Subcutaneous abdominal adipose tissue (tissue), 5 donors: ENCODE data around the gene PI4KA.
A peak's percentile ranks its signal among the peaks of the same experiment; 100 is the strongest.
"Not testable (repeated sequence)": the region's sequence is repeated elsewhere in the genome, so short reads cannot be mapped to it uniquely, and the experiment has no call there.

Experiments
- H3K27ac ChIP-seq: one replicate; pipeline ENCODE4 v1.7.0; 2013; ENCODE audit warnings: low read depth, mild to moderate bottlenecking, inconsistent platforms, low read length, moderate library complexity
- H3K27me3 ChIP-seq, 5 donors: one replicate each; pipeline ENCODE4 v1.7.0; 2013; ENCODE audit warnings: low read length in 5 of 5, inconsistent platforms in 1 of 5; ENCODE audit not compliant: control insufficient read depth in 5 of 5, insufficient read depth in 4 of 5
- H3K36me3 ChIP-seq, 5 donors: one replicate each; pipeline ENCODE4 v1.7.0; 2013; ENCODE audit warnings: low read length in 5 of 5; ENCODE audit not compliant: control insufficient read depth in 5 of 5, insufficient read depth in 5 of 5
- H3K4me1 ChIP-seq, 5 donors: one replicate each; pipeline ENCODE4 v1.7.0; 2013; ENCODE audit warnings: low read length in 5 of 5, mild to moderate bottlenecking in 3 of 5, moderate library complexity in 1 of 5; ENCODE audit not compliant: control insufficient read depth in 5 of 5, insufficient read depth in 5 of 5
- H3K4me3 ChIP-seq, 5 donors: one replicate each; pipeline ENCODE4 v1.7.0; 2013; ENCODE audit warnings: low read length in 5 of 5, low read depth in 1 of 5
- H3K9ac ChIP-seq, 5 donors: one replicate each; pipeline ENCODE4 v1.7.0; 2013; ENCODE audit warnings: low read length in 5 of 5, mild to moderate bottlenecking in 4 of 5, moderate library complexity in 3 of 5
- H3K9me3 ChIP-seq, 5 donors: one replicate each; pipeline ENCODE4 v1.7.0; 2013; ENCODE audit warnings: low read length in 5 of 5; ENCODE audit not compliant: control insufficient read depth in 5 of 5
- donor health status: healthy.
- donor health status: healthy.
- donor health status: healthy.
- donor health status: healthy.
- donor health status: healthy.

The PI4KA gene

GRCh38 chr22:20852503-20852902 is 6.1 kb downstream of the PI4KA start:
- Histone ChIP-seq H3K9ac (no peak overlapping the region), H3K27me3 (no peaks in the 10 kb centered on the region), H3K36me3 (no peaks in the 10 kb centered on the region), H3K27ac (no peak overlapping the region), H3K4me1 (peaks cover 5 to 18% (median 11%) of the 10 kb centered on the region in 5 donors), H3K9me3 (no peaks in the 10 kb centered on the region), H3K4me3 (no peak overlapping the region)

- H3K9ac ChIP-seq = peak overlapping the region in 1 of 5 donors; percentile 2
- H3K9me3 ChIP-seq = no peaks in the 10 kb centered on the region
- no peak overlapping the region for H3K4me3 ChIP-seq
- no peaks in the 10 kb centered on the region for H3K36me3 ChIP-seq
- H3K27me3 ChIP-seq = no peaks in the 10 kb centered on the region
- H3K4me1 ChIP-seq = peaks cover 2 to 13% (median 7%) of the 10 kb centered on the region in 5 donors
- no peak overlapping the region for H3K27ac ChIP-seq
These were observed 6.5 kb downstream of the PI4KA start for GRCh38 chr22:20852076-20852475.

- H3K4me1 ChIP-seq = peaks cover 0 to 4% (median 0%) of the 10 kb centered on the region in 5 donors
- no peaks in the 10 kb centered on the region for H3K36me3 ChIP-seq
- H3K27me3 ChIP-seq = no peaks in the 10 kb centered on the region
- no peak overlapping the region for H3K27ac ChIP-seq
- H3K9ac ChIP-seq = no peak overlapping the region
- H3K4me3 ChIP-seq = no peak overlapping the region
- no peaks in the 10 kb centered on the region for H3K9me3 ChIP-seq
These were observed 11.2 kb downstream of the PI4KA start for GRCh38 chr22:20847318-20847822.

GRCh38 chr22:20844055-20845037 is 14.3 kb downstream of the PI4KA start:
- Histone ChIP-seq H3K9ac (no peak overlapping the region), H3K4me1 (peaks cover 0 to 7% (median 4%) of the 10 kb centered on the region in 5 donors), H3K27me3 (no peaks in the 10 kb centered on the region), H3K9me3 (no peaks in the 10 kb centered on the region), H3K27ac (no peak overlapping the region), H3K4me3 (no peak overlapping the region), H3K36me3 (no peaks in the 10 kb centered on the region)

- H3K27me3 ChIP-seq = no peaks in the 10 kb centered on the region
- no peak overlapping the region for H3K4me3 ChIP-seq
- H3K9ac ChIP-seq = no peak overlapping the region
- peaks cover 0 to 7% (median 4%) of the 10 kb centered on the region in 5 donors for H3K4me1 ChIP-seq
- no peaks in the 10 kb centered on the region for H3K36me3 ChIP-seq
- no peaks in the 10 kb centered on the region for H3K9me3 ChIP-seq
- H3K27ac ChIP-seq = no peak overlapping the region
These were observed 15.1 kb downstream of the PI4KA start for GRCh38 chr22:20843501-20843900.

- H3K9me3 ChIP-seq = no peaks in the 10 kb centered on the region
- no peaks in the 10 kb centered on the region for H3K27me3 ChIP-seq
- no peak overlapping the region for H3K9ac ChIP-seq
- peaks cover 0 to 13% (median 4%) of the 10 kb centered on the region in 5 donors for H3K4me1 ChIP-seq
- H3K4me3 ChIP-seq = no peak overlapping the region
- no peak overlapping the region for H3K27ac ChIP-seq
- H3K36me3 ChIP-seq = no peaks in the 10 kb centered on the region
These were observed 17.8 kb downstream of the PI4KA start for GRCh38 chr22:20840646-20841371.

GRCh38 chr22:20839837-20840645 is 18.6 kb downstream of the PI4KA start:
- Histone ChIP-seq H3K9ac (peak overlapping the region in 1 of 5 donors; percentile 17), H3K27ac (no peak overlapping the region), H3K4me3 (no peak overlapping the region), H3K27me3 (no peaks in the 10 kb centered on the region), H3K36me3 (no peaks in the 10 kb centered on the region), H3K9me3 (no peaks in the 10 kb centered on the region), H3K4me1 (peaks cover 0 to 13% (median 4%) of the 10 kb centered on the region in 5 donors)

- H3K9ac ChIP-seq, H3K36me3 ChIP-seq, H3K27me3 ChIP-seq, H3K4me3 ChIP-seq, H3K9me3 ChIP-seq, H3K27ac ChIP-seq: not testable (repeated sequence)
- H3K4me1 ChIP-seq = peaks cover 0 to 13% (median 4%) of the 10 kb centered on the region in 5 donors
These were observed 19.3 kb downstream of the PI4KA start for GRCh38 chr22:20839354-20839753.

GRCh38 chr22:20836987-20837823 is 21.4 kb downstream of the PI4KA start:
- H3K27ac ChIP-seq = no peak overlapping the region
- H3K9ac ChIP-seq = no peak overlapping the region
- H3K36me3 ChIP-seq = peaks cover 2 to 19% (median 12%) of the 10 kb centered on the region in 5 donors
- H3K9me3 ChIP-seq = no peaks in the 10 kb centered on the region
- peaks cover 0 to 13% (median 4%) of the 10 kb centered on the region in 5 donors for H3K4me1 ChIP-seq
- H3K27me3 ChIP-seq = no peaks in the 10 kb centered on the region
- no peak overlapping the region for H3K4me3 ChIP-seq
